ENCODE results near the gene TEX11. TPM values are rescaled to one million over a fixed set of nuclear protein-coding genes. Genes with fewer than 3 reads are reported as not detected.

Gene TEX11
- total RNA-seq, 1 donor from 2014 or later = not detected

DNA sequence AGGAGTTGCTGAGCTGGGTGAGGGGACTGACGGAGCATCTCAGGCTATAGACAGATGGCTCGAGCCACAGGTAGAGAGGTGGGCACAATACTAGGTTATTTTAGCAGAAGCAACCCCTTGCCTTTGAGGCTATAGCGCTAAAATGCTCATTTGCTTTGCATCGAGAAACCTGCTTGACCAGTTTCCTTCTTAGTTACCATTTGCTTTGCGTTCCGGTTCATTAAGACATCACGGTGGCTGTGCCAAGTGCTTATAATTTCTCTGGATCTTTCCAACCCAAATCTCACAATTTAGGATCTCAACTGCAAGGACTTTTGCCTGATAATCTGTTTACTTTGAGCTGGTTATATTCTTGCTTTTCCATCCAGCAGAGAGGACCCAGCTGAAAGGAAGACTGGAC lies 423.0 kb downstream of the TEX11 start:
- Histone ChIP-seq H3K36me3 (ENCODE audit: control insufficient read depth, insufficient read depth, low read length) (no peaks in the 10 kb centered on the region), H3K4me3 (ENCODE audit: low read depth, low read length) (no peak overlapping the region), H3K27me3 (ENCODE audit: control insufficient read depth, insufficient read depth, low read length) (no peaks in the 10 kb centered on the region)
- TF ChIP-seq, protein P1, sequence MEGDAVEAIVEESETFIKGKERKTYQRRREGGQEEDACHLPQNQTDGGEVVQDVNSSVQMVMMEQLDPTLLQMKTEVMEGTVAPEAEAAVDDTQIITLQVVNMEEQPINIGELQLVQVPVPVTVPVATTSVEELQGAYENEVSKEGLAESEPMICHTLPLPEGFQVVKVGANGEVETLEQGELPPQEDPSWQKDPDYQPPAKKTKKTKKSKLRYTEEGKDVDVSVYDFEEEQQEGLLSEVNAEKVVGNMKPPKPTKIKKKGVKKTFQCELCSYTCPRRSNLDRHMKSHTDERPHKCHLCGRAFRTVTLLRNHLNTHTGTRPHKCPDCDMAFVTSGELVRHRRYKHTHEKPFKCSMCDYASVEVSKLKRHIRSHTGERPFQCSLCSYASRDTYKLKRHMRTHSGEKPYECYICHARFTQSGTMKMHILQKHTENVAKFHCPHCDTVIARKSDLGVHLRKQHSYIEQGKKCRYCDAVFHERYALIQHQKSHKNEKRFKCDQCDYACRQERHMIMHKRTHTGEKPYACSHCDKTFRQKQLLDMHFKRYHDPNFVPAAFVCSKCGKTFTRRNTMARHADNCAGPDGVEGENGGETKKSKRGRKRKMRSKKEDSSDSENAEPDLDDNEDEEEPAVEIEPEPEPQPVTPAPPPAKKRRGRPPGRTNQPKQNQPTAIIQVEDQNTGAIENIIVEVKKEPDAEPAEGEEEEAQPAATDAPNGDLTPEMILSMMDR (IDR thresholded peaks at IDR 0.05; ENCODE audit: insufficient read depth, low read length, poor library complexity, severe bottlenecking) = no peak
- no peak for DNase-seq (ENCODE audit: low read depth)

DNA sequence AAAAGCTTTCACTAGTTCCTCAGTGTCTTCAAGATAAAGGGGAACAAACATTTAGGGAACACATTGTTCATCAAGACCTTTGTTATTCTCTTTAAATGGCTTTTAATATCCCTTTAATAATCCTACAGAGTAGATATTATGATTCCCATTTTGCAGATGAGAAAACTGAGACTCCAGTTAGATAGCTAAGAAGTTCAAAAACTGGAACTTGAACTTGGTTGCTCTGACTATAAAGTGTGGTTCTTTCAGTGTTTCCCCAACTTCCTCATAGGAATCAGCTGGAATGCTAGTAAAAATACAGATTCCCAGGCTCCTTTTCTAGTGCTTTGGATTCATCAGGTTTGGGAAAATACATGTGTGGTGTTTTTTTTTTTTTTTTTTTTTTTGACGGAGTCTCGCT lies 426.2 kb downstream of the TEX11 start:
- no peaks in the 10 kb centered on the region for H3K36me3 ChIP-seq (ENCODE audit: control insufficient read depth, insufficient read depth, low read length)
- H3K27me3 ChIP-seq (ENCODE audit: control insufficient read depth, insufficient read depth, low read length) = no peaks in the 10 kb centered on the region
- DNase-seq (ENCODE audit: low read depth) = no peak
- TF ChIP-seq, protein P1 (IDR thresholded peaks at IDR 0.05; ENCODE audit: insufficient read depth, low read length, poor library complexity, severe bottlenecking) = no peak
- no peak overlapping the region for H3K4me3 ChIP-seq (ENCODE audit: low read depth, low read length)

DNA sequence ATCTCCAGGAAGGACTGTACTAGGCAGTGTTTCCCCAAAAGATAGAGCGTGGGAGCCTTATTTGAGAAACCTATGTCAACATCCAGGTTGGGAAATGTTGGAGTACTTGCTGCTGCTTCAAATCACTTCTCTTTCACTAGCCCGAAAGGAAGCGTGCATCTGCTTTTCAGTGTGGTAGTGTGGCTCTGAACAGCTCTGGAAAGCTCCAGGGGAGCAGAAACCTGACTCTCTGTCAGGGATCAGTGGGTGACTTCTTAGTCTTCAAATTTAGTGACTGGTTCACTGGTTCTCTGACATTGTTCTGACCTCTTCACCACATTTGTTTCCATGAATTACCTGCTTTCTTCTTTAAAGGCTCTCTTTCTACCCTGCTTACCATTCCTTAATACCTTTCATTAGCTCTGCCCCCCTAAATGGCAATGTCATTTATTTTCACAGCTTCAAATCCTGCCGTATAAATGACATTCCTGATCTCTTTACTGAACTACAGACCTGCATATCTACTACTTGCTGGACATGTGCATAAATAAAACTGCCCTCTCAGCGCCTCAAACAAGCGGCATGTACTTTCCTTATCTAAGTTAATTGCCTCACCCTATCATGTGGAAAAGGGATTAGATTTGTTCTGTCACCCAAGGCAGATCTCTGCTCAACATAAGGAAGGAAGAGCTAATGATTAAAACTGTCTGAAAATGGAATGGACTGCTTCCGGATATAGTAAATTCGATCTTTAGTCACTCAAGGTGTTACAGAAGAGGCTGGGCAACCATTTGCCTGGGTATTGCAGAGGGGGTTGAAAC lies 426.8 kb downstream of the TEX11 start:
- no peak for DNase-seq (ENCODE audit: low read depth)

DNA sequence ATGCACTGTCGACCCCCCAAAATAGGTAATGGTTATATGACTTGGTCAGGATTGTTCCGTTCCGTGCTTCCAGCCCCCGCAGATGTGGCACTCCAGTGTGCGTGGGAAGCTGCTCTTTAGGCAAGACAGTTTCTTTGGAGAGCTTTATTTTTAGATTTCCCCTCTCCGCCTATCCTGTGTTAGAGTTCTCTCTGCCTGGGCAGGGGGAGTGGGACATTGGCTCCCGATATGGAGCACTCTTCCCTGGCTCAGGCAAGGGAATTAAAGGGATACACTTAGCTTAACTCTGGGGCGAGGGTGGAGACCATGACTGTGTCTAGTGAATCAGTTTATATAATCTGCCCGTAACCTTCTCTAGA lies 427.9 kb downstream of the TEX11 start:
- DNase-seq (ENCODE audit: low read depth) = no peak
- TF ChIP-seq, protein P1 (IDR thresholded peaks at IDR 0.05; ENCODE audit: insufficient read depth, low read length, poor library complexity, severe bottlenecking) = no peak
- no peak overlapping the region for H3K4me3 ChIP-seq (ENCODE audit: low read depth, low read length)
- no peaks in the 10 kb centered on the region for H3K27me3 ChIP-seq (ENCODE audit: control insufficient read depth, insufficient read depth, low read length)
- H3K36me3 ChIP-seq (ENCODE audit: control insufficient read depth, insufficient read depth, low read length) = no peaks in the 10 kb centered on the region

More for the DNA sequence above, 426.8 kb downstream of the TEX11 start:
- no peak overlapping the region for H3K4me3 ChIP-seq (ENCODE audit: low read depth, low read length)
- H3K27me3 ChIP-seq (ENCODE audit: control insufficient read depth, insufficient read depth, low read length) = no peaks in the 10 kb centered on the region
- no peaks in the 10 kb centered on the region for H3K36me3 ChIP-seq (ENCODE audit: control insufficient read depth, insufficient read depth, low read length)
- TF ChIP-seq, protein P1 (IDR thresholded peaks at IDR 0.05; ENCODE audit: insufficient read depth, low read length, poor library complexity, severe bottlenecking) = no peak

DNA sequence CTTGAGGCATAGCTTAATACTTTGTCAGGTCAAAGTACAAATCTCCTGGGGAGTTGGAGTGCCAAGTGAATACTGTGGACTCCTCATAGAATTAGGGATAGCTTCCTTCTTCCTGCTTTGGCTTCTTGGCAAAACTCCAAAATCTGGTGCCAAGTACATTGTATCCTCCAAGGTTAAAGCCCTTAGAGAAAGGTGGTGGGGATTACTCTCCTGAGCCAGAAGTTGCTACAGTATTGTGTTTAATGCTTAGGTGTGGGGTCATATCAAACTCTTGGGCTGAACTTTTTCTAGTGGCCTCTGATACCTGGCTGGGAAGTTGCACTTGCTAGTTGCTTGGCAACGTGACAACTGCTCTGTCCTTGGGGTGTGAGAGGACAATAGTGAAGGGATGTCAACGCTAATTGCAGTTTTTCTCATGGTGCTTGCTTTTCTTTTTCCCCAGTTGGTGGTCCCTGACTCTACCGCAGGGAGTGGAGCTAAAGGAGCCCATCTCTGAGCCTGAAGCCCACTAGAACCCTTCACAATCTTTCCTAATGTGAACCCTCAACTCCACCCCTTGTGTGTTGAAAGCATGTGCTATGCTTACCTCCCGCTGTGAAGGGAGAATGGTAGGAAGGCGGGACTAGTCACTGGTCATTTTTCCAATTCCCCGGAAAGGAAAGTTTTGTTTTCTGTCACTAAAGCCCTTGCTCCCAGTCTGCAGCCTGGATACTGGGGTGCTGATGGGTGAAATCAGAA lies 428.4 kb downstream of the TEX11 start:
- no peaks in the 10 kb centered on the region for H3K36me3 ChIP-seq (ENCODE audit: control insufficient read depth, insufficient read depth, low read length)
- no peaks in the 10 kb centered on the region for H3K27me3 ChIP-seq (ENCODE audit: control insufficient read depth, insufficient read depth, low read length)
- no peak for DNase-seq (ENCODE audit: low read depth)
- TF ChIP-seq, protein P1 (IDR thresholded peaks at IDR 0.05; ENCODE audit: insufficient read depth, low read length, poor library complexity, severe bottlenecking) = no peak
- no peak overlapping the region for H3K4me3 ChIP-seq (ENCODE audit: low read depth, low read length)
